CD4-positive, CD25-positive, alpha-beta regulatory T cell (primary cell): ENCODE measurements around the gene METTL26. TPM values are rescaled to one million over a fixed set of nuclear protein-coding genes. Genes with fewer than 3 reads are reported as not detected.

Source experiments
- ATAC-seq, 2 donors: fragments of 150-1000 bp; cut with Tn5 transposase; one replicate each; pipeline ENCODE4 v1.10.0; 2021; ENCODE audit warnings: low read depth in 2 of 2, moderate number of reproducible peaks in 2 of 2, moderate library complexity in 1 of 2
- DNase-seq, 3 donors: peaks; one replicate each; pipeline versions ENCODE4 v3.0.0 to v3.0.0-alpha.2; 2012 to 2022; ENCODE audit warnings: mixed read lengths in 1 of 3
- H3K27ac ChIP-seq: one replicate; pipeline ENCODE4 v1.7.0; 2013; ENCODE audit warnings: mild to moderate bottlenecking, low read length; ENCODE audit not compliant: insufficient read depth, poor library complexity, severe bottlenecking
- H3K27me3 ChIP-seq: one replicate; pipeline ENCODE4 v1.7.0; 2013; ENCODE audit warnings: low read length; ENCODE audit not compliant: control insufficient read depth, insufficient read depth
- H3K36me3 ChIP-seq: one replicate; pipeline ENCODE4 v1.7.0; 2013; ENCODE audit warnings: mild to moderate bottlenecking, low read length, moderate library complexity; ENCODE audit not compliant: control insufficient read depth, insufficient read depth
- H3K4me1 ChIP-seq: 2 replicates; pipeline ENCODE4 v1.7.0; 2013; ENCODE audit warnings: mild to moderate bottlenecking, low read length; ENCODE audit not compliant: insufficient read depth, control insufficient read depth, poor library complexity, severe bottlenecking
- H3K4me3 ChIP-seq: one replicate; pipeline ENCODE4 v1.7.0; 2013; ENCODE audit warnings: low read depth, mild to moderate bottlenecking, low read length, moderate library complexity
- H3K9me3 ChIP-seq, 2 experiments: 1 replicate in 1 of 2; 2 replicates in 1 of 2; pipeline ENCODE4 v1.7.0; 2013; ENCODE audit warnings: low read length in 2 of 2, mild to moderate bottlenecking in 1 of 2, moderate library complexity in 1 of 2; ENCODE audit not compliant: control insufficient read depth in 2 of 2
- H3K27ac Mint-ChIP-seq, 3 donors: one replicate each; pipeline ENCODE4 v1.8.0; 2020 to 2022; ENCODE audit warnings: mild to moderate bottlenecking in 3 of 3, mixed read lengths in 3 of 3, moderate library complexity in 2 of 3
- H3K27me3 Mint-ChIP-seq: one replicate; pipeline ENCODE4 v1.8.0; 2022; ENCODE audit warnings: mild to moderate bottlenecking, mixed read lengths
- H3K36me3 Mint-ChIP-seq: one replicate; pipeline ENCODE4 v1.8.0; 2020; ENCODE audit warnings: mixed read lengths
- H3K4me1 Mint-ChIP-seq, 4 donors: one replicate each; pipeline ENCODE4 v1.8.0; 2020 to 2022; ENCODE audit warnings: mixed read lengths in 4 of 4, mild to moderate bottlenecking in 1 of 4
- H3K4me3 Mint-ChIP-seq, 4 donors: one replicate each; pipeline ENCODE4 v1.8.0; 2020 to 2022; ENCODE audit warnings: mild to moderate bottlenecking in 4 of 4, mixed read lengths in 4 of 4, moderate library complexity in 3 of 4
- H3K9me3 Mint-ChIP-seq, 7 donors: one replicate each; pipeline ENCODE4 v1.8.0; 2020 to 2022; ENCODE audit warnings: mixed read lengths in 7 of 7, mild to moderate bottlenecking in 3 of 7, moderate library complexity in 2 of 7
- polyA plus RNA-seq, 4 donors: library from polyadenylated mRNA; unstranded; fragments of 300-500 nt; fragmentation: Illumina TruSeq; gene quantifications; one replicate each; pipeline ENCODE4 v1.2.3, GENCODE V29; 2021
- total RNA-seq: library from RNA; stranded (reverse); gene quantifications from one replicate; pipeline ENCODE4 v1.2.3, GENCODE V29; 2022

The METTL26 gene
- total and polyA plus RNA-seq, 5 donors from 2014 or later = 45.3 to 133 (median 83.4) TPM

- Mint-ChIP-seq H3K27me3 (no peaks in the 10 kb centered on the region), H3K4me1 (peaks cover 0 to 4% (median 0%) of the 10 kb centered on the region in 4 donors), H3K4me3 (no peak within 1 kb of the TSS), H3K27ac (no peak within 1 kb of the TSS), H3K9me3 (no peaks in the 10 kb centered on the region), H3K36me3 (peaks cover 8% of the 10 kb centered on the region)
- H3K4me1 ChIP-seq = peaks cover 16% of the 10 kb centered on the region
- H3K9me3 ChIP-seq = no peaks in the 10 kb centered on the region
- H3K4me3 ChIP-seq = no peak within 1 kb of the TSS
- no peaks in the 10 kb centered on the region for H3K27me3 ChIP-seq
- ATAC-seq (no peak), DNase-seq (no peak)
- H3K27ac ChIP-seq = no peak within 1 kb of the TSS
- peaks cover 6% of the 10 kb centered on the region for H3K36me3 ChIP-seq
Observed at GRCh38 chr16:630815-631405, 5.2 kb downstream of the METTL26 start, which contains the start of gene WFIKKN1. Gene WFIKKN1 (plus strand): TSS chr16:630985. CDS start chr16:631254, 269 bp downstream.

- H3K4me3 Mint-ChIP-seq = no peak overlapping the region
- DNase-seq (no peak), ATAC-seq (no peak)
- peaks cover 10% of the 10 kb centered on the region for H3K4me1 ChIP-seq
- no peak overlapping the region for H3K4me3 ChIP-seq
- peaks cover 6% of the 10 kb centered on the region for H3K36me3 ChIP-seq
- peaks cover 0 to 4% (median 0%) of the 10 kb centered on the region in 4 donors for H3K4me1 Mint-ChIP-seq
- peaks cover 8% of the 10 kb centered on the region for H3K36me3 Mint-ChIP-seq
- H3K27ac ChIP-seq = no peak overlapping the region
- H3K9me3 Mint-ChIP-seq = no peaks in the 10 kb centered on the region
- no peaks in the 10 kb centered on the region for H3K9me3 ChIP-seq
- no peaks in the 10 kb centered on the region for H3K27me3 Mint-ChIP-seq
- H3K27ac Mint-ChIP-seq = no peak overlapping the region
- no peaks in the 10 kb centered on the region for H3K27me3 ChIP-seq
Observed at GRCh38 chr16:630249-630814, 5.8 kb downstream of the METTL26 start.

- H3K4me1 Mint-ChIP-seq = peaks cover 0 to under 1% (median 0%) of the 10 kb centered on the region in 4 donors
- H3K4me3 ChIP-seq = no peak overlapping the region
- ATAC-seq (no peak), DNase-seq (no peak)
- peaks cover 6% of the 10 kb centered on the region for H3K36me3 ChIP-seq
- H3K9me3 ChIP-seq = no peaks in the 10 kb centered on the region
- H3K27ac ChIP-seq = no peak overlapping the region
- H3K27me3 ChIP-seq = no peaks in the 10 kb centered on the region
- no peak overlapping the region for H3K4me3 Mint-ChIP-seq
- H3K36me3 Mint-ChIP-seq = peaks cover 8% of the 10 kb centered on the region
- peaks cover 5% of the 10 kb centered on the region for H3K4me1 ChIP-seq
- H3K27me3 Mint-ChIP-seq = no peaks in the 10 kb centered on the region
- H3K9me3 Mint-ChIP-seq = no peaks in the 10 kb centered on the region
- no peak overlapping the region for H3K27ac Mint-ChIP-seq
Observed at GRCh38 chr16:629833-630248, 6.3 kb downstream of the METTL26 start.

DNA sequence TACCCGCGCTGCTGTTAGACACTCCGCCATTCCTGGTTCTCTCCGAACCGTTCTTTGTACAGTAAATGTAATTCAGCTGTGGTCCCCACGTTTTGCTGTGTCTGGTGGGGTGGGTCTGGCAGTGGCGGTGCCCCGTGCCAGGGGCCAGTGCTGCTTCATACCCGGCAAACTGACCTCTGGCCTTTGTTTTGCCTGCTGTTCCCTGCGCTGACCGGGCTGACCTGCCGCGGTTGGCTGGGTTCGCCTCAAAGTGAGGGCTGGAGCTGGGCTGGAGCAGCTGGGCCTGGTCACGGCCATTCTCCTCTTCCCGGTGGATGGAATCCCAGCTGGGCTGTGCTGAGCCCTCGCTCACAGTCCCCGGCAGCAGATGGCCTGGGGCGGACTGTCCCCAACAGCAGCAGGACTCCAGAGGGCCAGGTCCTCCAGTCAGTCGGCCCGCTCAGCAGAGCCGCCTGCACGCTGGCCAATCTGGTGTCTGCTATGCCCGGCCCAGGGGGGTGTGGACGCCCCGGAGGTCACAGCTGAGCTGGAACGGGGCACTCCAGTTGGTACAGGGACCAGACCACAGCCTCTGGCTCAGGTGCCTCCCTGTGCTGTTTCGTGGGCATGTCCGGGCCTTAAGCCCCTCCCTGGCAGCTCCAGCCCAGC, 6.8 kb downstream of the METTL26 start:
- no peak for DNase-seq
- H3K9me3 ChIP-seq = no peaks in the 10 kb centered on the region
- H3K9me3 Mint-ChIP-seq = no peaks in the 10 kb centered on the region
- H3K36me3 ChIP-seq = peaks cover 6% of the 10 kb centered on the region
- peaks cover 8% of the 10 kb centered on the region for H3K36me3 Mint-ChIP-seq
- no peak overlapping the region for H3K27ac Mint-ChIP-seq
- no peak for ATAC-seq
- H3K27me3 ChIP-seq = no peaks in the 10 kb centered on the region
- no peaks in the 10 kb centered on the region for H3K27me3 Mint-ChIP-seq
- H3K4me1 ChIP-seq = peaks cover 4% of the 10 kb centered on the region
- H3K4me3 ChIP-seq = no peak overlapping the region
- no peaks in the 10 kb centered on the region for H3K4me1 Mint-ChIP-seq
- peak overlapping the region in 1 of 4 donors; percentile 47 for H3K4me3 Mint-ChIP-seq
- no peak overlapping the region for H3K27ac ChIP-seq

- no peak overlapping the region for H3K4me3 ChIP-seq
Observed at GRCh38 chr16:628321-629061, 7.6 kb downstream of the METTL26 start.

DNA sequence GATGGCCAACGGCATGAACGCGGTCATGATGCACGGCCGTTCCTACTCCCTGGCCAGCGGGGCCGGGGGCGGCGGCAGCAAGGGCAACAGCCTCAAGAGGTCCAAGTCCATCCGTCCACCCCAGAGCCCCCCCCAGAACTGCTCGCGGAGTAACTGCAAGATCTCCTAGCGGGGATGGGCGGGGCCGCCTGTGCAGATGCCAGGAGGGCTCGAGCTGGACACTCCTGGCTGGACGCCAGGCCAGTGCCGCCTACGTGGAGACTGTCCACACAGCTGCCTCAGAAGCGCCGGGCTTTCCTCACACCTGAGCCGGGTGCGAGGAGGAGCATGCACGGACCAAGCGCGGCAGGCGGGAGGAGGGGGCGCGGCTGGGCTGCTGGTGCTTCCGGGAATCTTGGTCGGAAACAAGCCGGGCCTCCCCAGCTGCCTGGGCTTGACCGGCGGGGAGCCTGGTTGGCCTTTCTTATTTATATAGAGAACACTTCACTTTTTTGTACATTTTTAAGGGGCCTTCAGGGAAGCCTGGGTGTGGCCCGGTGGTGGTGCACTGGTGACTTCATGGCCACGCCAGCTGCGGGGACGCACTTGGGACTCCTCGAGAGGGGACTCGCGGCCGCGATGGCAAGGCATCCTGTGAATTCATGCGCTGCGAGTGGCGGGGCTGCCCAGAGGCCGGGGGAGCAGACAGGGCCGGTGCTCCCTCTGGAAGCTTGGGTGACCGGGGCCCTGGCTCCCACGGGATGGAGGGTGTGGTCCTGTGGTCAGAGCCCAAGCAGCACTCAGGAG, 8.5 kb downstream of the METTL26 start:
- H3K27me3 ChIP-seq = no peaks in the 10 kb centered on the region
- Mint-ChIP-seq H3K4me3 (no peak overlapping the region), H3K4me1 (no peaks in the 10 kb centered on the region), H3K27ac (no peak overlapping the region), H3K27me3 (no peaks in the 10 kb centered on the region), H3K9me3 (no peaks in the 10 kb centered on the region), H3K36me3 (peaks cover 8% of the 10 kb centered on the region)
- H3K27ac ChIP-seq = no peak overlapping the region
- peaks cover 6% of the 10 kb centered on the region for H3K36me3 ChIP-seq
- H3K4me1 ChIP-seq = peaks cover 4% of the 10 kb centered on the region
- DNase-seq (no peak), ATAC-seq (no peak)
- no peaks in the 10 kb centered on the region for H3K9me3 ChIP-seq
- H3K4me3 ChIP-seq = no peak overlapping the region

More at GRCh38 chr16:628321-629061, 7.6 kb downstream of the METTL26 start:
- no peak overlapping the region for H3K27ac Mint-ChIP-seq
- H3K27me3 Mint-ChIP-seq = no peaks in the 10 kb centered on the region
- H3K4me1 ChIP-seq = peaks cover 4% of the 10 kb centered on the region
- H3K9me3 ChIP-seq = no peaks in the 10 kb centered on the region
- no peak overlapping the region for H3K27ac ChIP-seq
- ATAC-seq = no peak
- H3K4me1 Mint-ChIP-seq = no peaks in the 10 kb centered on the region
- peaks cover 8% of the 10 kb centered on the region for H3K36me3 Mint-ChIP-seq
- peaks cover 6% of the 10 kb centered on the region for H3K36me3 ChIP-seq
- DNase-seq = no peak
- H3K4me3 Mint-ChIP-seq = peak overlapping the region in 1 of 4 donors; percentile 43
- no peaks in the 10 kb centered on the region for H3K9me3 Mint-ChIP-seq
- no peaks in the 10 kb centered on the region for H3K27me3 ChIP-seq

DNA sequence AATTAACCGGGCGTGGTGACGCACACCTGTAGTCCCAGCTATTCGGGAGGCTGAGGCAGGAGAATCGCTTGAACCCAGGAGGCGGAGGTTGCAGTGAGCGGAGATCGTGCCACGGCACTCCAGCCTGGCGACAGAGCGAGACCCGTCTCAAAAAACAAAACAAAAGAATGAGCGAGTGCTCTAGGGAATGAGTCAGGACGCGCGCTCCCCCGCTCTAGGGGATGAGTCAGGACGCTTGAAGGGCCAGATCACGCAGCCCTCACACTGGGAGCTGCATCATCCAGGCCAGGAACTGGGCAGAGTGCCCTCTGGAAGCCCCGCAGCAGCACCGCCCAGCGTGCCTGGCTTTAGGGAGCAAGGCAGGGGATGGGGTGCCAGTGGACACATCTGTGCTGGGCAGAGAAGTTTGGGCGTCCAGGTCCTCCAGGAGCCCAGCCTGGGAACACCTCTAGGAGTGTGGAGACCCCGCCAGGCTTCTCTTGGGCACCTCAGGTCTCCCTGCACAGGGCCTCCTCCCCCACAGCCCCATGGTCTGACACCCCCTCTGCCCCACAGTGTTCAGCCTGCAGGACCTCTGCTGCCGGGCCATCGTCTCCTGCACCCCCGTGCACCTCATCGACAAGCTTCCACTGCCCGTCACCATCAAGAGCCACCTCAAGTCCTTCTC, 9.2 kb downstream of the METTL26 start:
- H3K27ac ChIP-seq = no peak overlapping the region
- Mint-ChIP-seq H3K27ac (peak overlapping the region in 1 of 3 donors; percentile 14), H3K4me3 (no peak overlapping the region), H3K36me3 (peaks cover 8% of the 10 kb centered on the region), H3K4me1 (no peaks in the 10 kb centered on the region), H3K9me3 (no peaks in the 10 kb centered on the region), H3K27me3 (no peaks in the 10 kb centered on the region)
- H3K4me1 ChIP-seq = peaks cover 4% of the 10 kb centered on the region
- H3K36me3 ChIP-seq = peaks cover 6% of the 10 kb centered on the region
- DNase-seq (no peak), ATAC-seq (no peak)
- no peak overlapping the region for H3K4me3 ChIP-seq
- no peaks in the 10 kb centered on the region for H3K9me3 ChIP-seq
- H3K27me3 ChIP-seq = no peaks in the 10 kb centered on the region
